GM21447 (cell line): Measurements from ENCODE around the gene MSANTD2.

Source experiments
- ATAC-seq: cut with Tn5 transposase; IDR thresholded peaks from one replicate; pipeline ENCODE4 v1.9.1; 2021; ENCODE audit not compliant: unreplicated experiment

The MSANTD2 gene

GRCh38 chr11:124738713-124739478, 61.3 kb downstream of the MSANTD2 start:
- ATAC-seq: no peak

GRCh38 chr11:124737638-124738305, 62.4 kb downstream of the MSANTD2 start:
- ATAC-seq: no peak

GRCh38 chr11:124736736-124737135, 63.5 kb downstream of the MSANTD2 start:
- no peak for ATAC-seq

- ATAC-seq: no peak
Observed at GRCh38 chr11:124732230-124732629, 68.0 kb downstream of the MSANTD2 start.

- ATAC-seq: no peak
Observed at GRCh38 chr11:124729571-124729970, 70.6 kb downstream of the MSANTD2 start.

GRCh38 chr11:124728134-124728533, 72.1 kb downstream of the MSANTD2 start:
- no peak for ATAC-seq

GRCh38 chr11:124727474-124727873, 72.7 kb downstream of the MSANTD2 start:
- no peak for ATAC-seq

GRCh38 chr11:124725719-124726105, 74.5 kb downstream of the MSANTD2 start:
- ATAC-seq: peak; percentile 18

GRCh38 chr11:124724979-124725718, 75.1 kb downstream of the MSANTD2 start:
- peak; percentile 93 for ATAC-seq

- no peak for ATAC-seq
Observed at GRCh38 chr11:124722176-124722575, 78.0 kb downstream of the MSANTD2 start.

- ATAC-seq: no peak
Observed at GRCh38 chr11:124719534-124719933, 80.7 kb downstream of the MSANTD2 start.

GRCh38 chr11:124718801-124719200, 81.4 kb downstream of the MSANTD2 start:
- ATAC-seq: no peak

GRCh38 chr11:124717786-124718651, 82.2 kb downstream of the MSANTD2 start:
- no peak for ATAC-seq

- ATAC-seq: peak; percentile 57
Observed at GRCh38 chr11:124717421-124717785, 82.8 kb downstream of the MSANTD2 start.

- no peak for ATAC-seq
Observed at GRCh38 chr11:124716591-124716990, 83.6 kb downstream of the MSANTD2 start.
